ENCODE results near the gene LCN12. TPM values are rescaled to one million over a fixed set of nuclear protein-coding genes. Genes with fewer than 3 reads are reported as not detected.

The LCN12 gene
- 2.9 TPM in 1 of 2 replicates, not detected in the other for polyA plus RNA-seq
- polyA minus RNA-seq, result not detected in 2 replicates

GRCh38 chr9:136951541-136952320 lies at the start of gene LCN12:
TSS of gene LCN12 (plus strand) at chr9:136952273. CDS start at chr9:136952328, 55 bp downstream.
- Histone ChIP-seq H3K36me3 (ENCODE audit: insufficient read depth, low read length) (no peaks in the 10 kb centered on the region), H3K9me3 (ENCODE audit: low read length) (no peaks in the 10 kb centered on the region), H3K4me2 (ENCODE audit: low read length) (no peak within 1 kb of the TSS), H4K20me1 (ENCODE audit: insufficient read depth) (no peaks in the 10 kb centered on the region), H3K4me3 (ENCODE audit: low read length) (no peak within 1 kb of the TSS), H3F3A (ENCODE audit: insufficient read depth, low read length, poor library complexity, severe bottlenecking) (no peaks in the 10 kb centered on the region), H2AFZ (ENCODE audit: low read depth, low read length) (no peak within 1 kb of the TSS), H3K9ac (ENCODE audit: low read length) (no peak within 1 kb of the TSS), H3K27me3 (ENCODE audit: insufficient read depth, low read depth, low read length) (no peaks in the 10 kb centered on the region), H3K27ac (ENCODE audit: low read length) (no peak within 1 kb of the TSS), H3K9me2 (ENCODE audit: insufficient read depth, low read length) (no peaks in the 10 kb centered on the region), H3K79me2 (replicated peaks; ENCODE audit: insufficient read depth, low read length) (no peaks in the 10 kb centered on the region)
- TF ChIP-seq REST (IDR thresholded peaks at IDR 0.05; ENCODE audit: borderline replicate concordance) (no peak), RAD21 (conservative IDR thresholded peaks at IDR 0.05) (no peak), EP300 (conservative IDR thresholded peaks at IDR 0.05; ENCODE audit: poor library complexity, severe bottlenecking) (no peak)

GRCh38 chr9:136903041-136903554 lies 49.0 kb upstream of the LCN12 start:
- no peak for TF ChIP-seq SMC3 (conservative IDR thresholded peaks at IDR 0.05; ENCODE audit: poor library complexity)
- TF ChIP-seq RAD21 (conservative IDR thresholded peaks at IDR 0.05), result no peak
- no peak for TF ChIP-seq POLR2AphosphoS5 (IDR thresholded peaks at IDR 0.05)
- no peak for TF ChIP-seq TAF1 (IDR thresholded peaks at IDR 0.05; ENCODE audit: low read depth)
- TF ChIP-seq REST (IDR thresholded peaks at IDR 0.05; ENCODE audit: borderline replicate concordance), result no peak
- no peak for TF ChIP-seq MXI1 (conservative IDR thresholded peaks at IDR 0.05; ENCODE audit: poor library complexity, severe bottlenecking)
- no peak for TF ChIP-seq EP300 (conservative IDR thresholded peaks at IDR 0.05; ENCODE audit: poor library complexity, severe bottlenecking)
- TF ChIP-seq CTCF (IDR thresholded peaks at IDR 0.05; ENCODE audit: poor library complexity, severe bottlenecking), result no peak
- TF ChIP-seq EZH2 (IDR thresholded peaks at IDR 0.05; ENCODE audit: borderline replicate concordance, insufficient read depth, low read length, poor library complexity, severe bottlenecking), result no peak
- no peaks in the 10 kb centered on the region for H3K9me3 ChIP-seq (ENCODE audit: low read length)

More at GRCh38 chr9:136903041-136903554, 49.0 kb upstream of the LCN12 start:
- Histone ChIP-seq H3K9ac (ENCODE audit: low read length) (no peak overlapping the region), H3K79me2 (replicated peaks; ENCODE audit: insufficient read depth, low read length) (no peaks in the 10 kb centered on the region), H3F3A (ENCODE audit: insufficient read depth, low read length, poor library complexity, severe bottlenecking) (no peaks in the 10 kb centered on the region), H3K36me3 (ENCODE audit: insufficient read depth, low read length) (no peaks in the 10 kb centered on the region), H4K20me1 (ENCODE audit: insufficient read depth) (no peaks in the 10 kb centered on the region), H3K4me2 (ENCODE audit: low read length) (no peak overlapping the region), H2AFZ (ENCODE audit: low read depth, low read length) (no peak overlapping the region), H3K4me3 (ENCODE audit: low read length) (no peak overlapping the region), H3K9me2 (ENCODE audit: insufficient read depth, low read length) (no peaks in the 10 kb centered on the region), H3K27me3 (ENCODE audit: insufficient read depth, low read depth, low read length) (no peaks in the 10 kb centered on the region), H3K27ac (ENCODE audit: low read length) (no peak overlapping the region)

Measured in neural cell (in vitro differentiated cells).